ENCODE results near the gene RTTN.

- TF ChIP-seq POLR2A (IDR thresholded peaks at IDR 0.05) (no peak), CTCF (IDR thresholded peaks at IDR 0.05) (no peak)
Measured at GRCh38 chr18:70019136-70019535, 186.4 kb downstream of the RTTN start.

Data from body of pancreas (tissue), 4 donors.